ENCODE results near the gene TP53INP2. TPM values are rescaled to one million over a fixed set of nuclear protein-coding genes. Genes with fewer than 3 reads are reported as not detected.
"Not testable (repeated sequence)": the region's sequence is repeated elsewhere in the genome, so short reads cannot be mapped to it uniquely, and the experiment has no call there.

TP53INP2 gene
- total RNA-seq: 14.5 TPM

- intact Hi-C loops (cut with DNase I): loop anchor here (10.0 kb wide), 1 partner anchor 170 kb away; no protein-coding TSS in a partner anchor
- peak within 1 kb of the TSS; percentile 89 to 96 for H3K4me3 ChIP-seq
- TF ChIP-seq POLR2AphosphoS5 (IDR thresholded peaks at IDR 0.05; ENCODE audit: insufficient read depth in 1 of 2, low read depth in 1 of 2): peak in 1 of 2 donors; percentile 66
- TF ChIP-seq, protein P1, sequence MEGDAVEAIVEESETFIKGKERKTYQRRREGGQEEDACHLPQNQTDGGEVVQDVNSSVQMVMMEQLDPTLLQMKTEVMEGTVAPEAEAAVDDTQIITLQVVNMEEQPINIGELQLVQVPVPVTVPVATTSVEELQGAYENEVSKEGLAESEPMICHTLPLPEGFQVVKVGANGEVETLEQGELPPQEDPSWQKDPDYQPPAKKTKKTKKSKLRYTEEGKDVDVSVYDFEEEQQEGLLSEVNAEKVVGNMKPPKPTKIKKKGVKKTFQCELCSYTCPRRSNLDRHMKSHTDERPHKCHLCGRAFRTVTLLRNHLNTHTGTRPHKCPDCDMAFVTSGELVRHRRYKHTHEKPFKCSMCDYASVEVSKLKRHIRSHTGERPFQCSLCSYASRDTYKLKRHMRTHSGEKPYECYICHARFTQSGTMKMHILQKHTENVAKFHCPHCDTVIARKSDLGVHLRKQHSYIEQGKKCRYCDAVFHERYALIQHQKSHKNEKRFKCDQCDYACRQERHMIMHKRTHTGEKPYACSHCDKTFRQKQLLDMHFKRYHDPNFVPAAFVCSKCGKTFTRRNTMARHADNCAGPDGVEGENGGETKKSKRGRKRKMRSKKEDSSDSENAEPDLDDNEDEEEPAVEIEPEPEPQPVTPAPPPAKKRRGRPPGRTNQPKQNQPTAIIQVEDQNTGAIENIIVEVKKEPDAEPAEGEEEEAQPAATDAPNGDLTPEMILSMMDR (IDR thresholded peaks at IDR 0.05): no peak
- TF ChIP-seq POLR2A (IDR thresholded peaks at IDR 0.05): peak; percentile 22 to 39
- no peaks in the 10 kb centered on the region for H3K36me3 ChIP-seq
- H3K4me1 ChIP-seq: peaks cover 24% of the 10 kb centered on the region
- no peaks in the 10 kb centered on the region for H3K9me3 ChIP-seq
- peak in 1 of 2 donors; percentile 93 for DNase-seq (ENCODE audit: extremely low spot score in 2 of 2)
- no peaks in the 10 kb centered on the region for H3K27me3 ChIP-seq
- peak within 1 kb of the TSS; percentile 99 for H3K27ac ChIP-seq
Observed at GRCh38 chr20:34704177-34705007, at the start of gene TP53INP2. Gene TP53INP2, plus strand, starts transcription at chr20:34704344. Its CDS starts 4,396 bp downstream, at chr20:34708740.

DNA sequence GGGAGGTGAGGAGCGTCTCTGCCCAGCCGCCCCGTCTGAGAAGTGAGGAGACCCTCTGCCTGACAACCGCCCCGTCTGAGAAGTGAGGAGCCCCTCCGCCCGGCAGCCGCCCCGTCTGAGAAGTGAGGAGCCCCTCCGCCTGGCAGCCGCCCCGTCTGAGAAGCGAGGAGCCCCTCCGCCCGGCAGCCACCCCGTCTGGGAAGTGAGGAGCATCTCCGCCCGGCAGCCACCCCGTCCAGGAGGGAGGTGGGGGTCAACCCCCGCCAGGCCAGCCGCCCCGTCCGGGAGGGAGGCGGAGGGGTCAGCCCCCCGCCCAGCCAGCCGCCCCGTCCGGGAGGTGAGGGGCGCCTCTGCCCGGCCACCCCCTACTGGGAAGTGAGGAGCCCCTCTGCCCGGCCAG is 45.5 kb upstream of the TP53INP2 start:
- H3K36me3 ChIP-seq; H3K4me1 ChIP-seq; DNase-seq (ENCODE audit: extremely low spot score in 2 of 2); H3K27ac ChIP-seq; H3K9me3 ChIP-seq; intact Hi-C loops (cut with DNase I); H3K27me3 ChIP-seq; H3K4me3 ChIP-seq: not testable (repeated sequence)

DNA sequence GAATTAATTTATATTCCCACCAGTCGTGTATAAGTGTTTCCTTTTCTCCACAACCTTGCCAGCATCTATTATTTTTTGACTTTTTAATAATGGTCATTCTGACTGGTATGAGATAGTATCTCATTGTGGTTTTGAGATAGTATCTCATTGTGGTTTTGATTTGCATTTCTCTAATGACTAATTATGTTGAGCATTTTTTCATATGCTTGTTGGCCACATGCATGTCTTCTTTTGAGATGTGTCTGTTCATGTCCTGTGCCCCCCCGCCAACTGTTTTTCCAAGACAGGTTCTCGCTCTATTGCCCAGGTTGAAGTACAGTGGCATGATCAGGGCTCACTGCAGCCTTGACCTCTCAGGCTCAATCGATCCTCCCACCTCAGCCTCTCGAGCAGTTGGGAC is 42.3 kb upstream of the TP53INP2 start:
- intact Hi-C loops (cut with DNase I); H3K27me3 ChIP-seq; DNase-seq (ENCODE audit: extremely low spot score in 2 of 2); H3K27ac ChIP-seq; H3K4me3 ChIP-seq; H3K4me1 ChIP-seq; H3K9me3 ChIP-seq; H3K36me3 ChIP-seq: not testable (repeated sequence)

GRCh38 chr20:34663213-34663943 is 40.8 kb upstream of the TP53INP2 start:
- no peak overlapping the region for H3K4me3 ChIP-seq
- no peaks in the 10 kb centered on the region for H3K4me1 ChIP-seq
- TF ChIP-seq, protein P1 (IDR thresholded peaks at IDR 0.05): no peak
- no peak for TF ChIP-seq POLR2A (IDR thresholded peaks at IDR 0.05)
- no peak for TF ChIP-seq POLR2AphosphoS5 (IDR thresholded peaks at IDR 0.05; ENCODE audit: insufficient read depth in 1 of 2, low read depth in 1 of 2)
- no peaks in the 10 kb centered on the region for H3K36me3 ChIP-seq
- no peaks in the 10 kb centered on the region for H3K27me3 ChIP-seq
- intact Hi-C loops (cut with DNase I): no loop called here
- H3K9me3 ChIP-seq: no peaks in the 10 kb centered on the region
- no peak for DNase-seq (ENCODE audit: extremely low spot score in 2 of 2)
- H3K27ac ChIP-seq: no peak overlapping the region

DNA sequence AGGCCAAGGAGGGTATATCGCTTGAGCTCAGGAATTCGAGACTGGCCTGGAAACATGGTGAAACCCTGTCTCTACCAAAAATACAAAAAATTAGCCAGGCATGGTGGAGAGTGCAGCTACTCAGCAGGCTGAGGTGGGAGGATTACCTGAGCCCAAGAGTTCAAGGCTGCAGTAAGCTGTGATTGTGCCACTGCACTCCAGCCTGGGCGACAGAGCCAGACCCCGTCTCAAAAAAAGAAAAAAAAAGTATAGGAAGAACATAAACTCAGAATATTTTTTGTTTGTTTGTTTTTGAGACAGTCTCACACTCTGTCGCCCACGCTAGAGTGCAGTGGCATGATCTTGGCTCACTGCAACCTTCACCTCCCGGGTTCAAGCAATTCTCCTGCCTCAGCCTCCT is 39.4 kb upstream of the TP53INP2 start:
- intact Hi-C loops (cut with DNase I); H3K27me3 ChIP-seq; H3K4me3 ChIP-seq; DNase-seq (ENCODE audit: extremely low spot score in 2 of 2); H3K9me3 ChIP-seq; H3K36me3 ChIP-seq; H3K27ac ChIP-seq; H3K4me1 ChIP-seq: not testable (repeated sequence)

- no peaks in the 10 kb centered on the region for H3K9me3 ChIP-seq
- no peak for TF ChIP-seq POLR2A (IDR thresholded peaks at IDR 0.05)
- TF ChIP-seq, protein P1 (IDR thresholded peaks at IDR 0.05): no peak
- no peak overlapping the region for H3K27ac ChIP-seq
- no peaks in the 10 kb centered on the region for H3K4me1 ChIP-seq
- H3K36me3 ChIP-seq: no peaks in the 10 kb centered on the region
- no peaks in the 10 kb centered on the region for H3K27me3 ChIP-seq
- DNase-seq (ENCODE audit: extremely low spot score in 2 of 2): no peak
- intact Hi-C loops (cut with DNase I): no loop called here
- H3K4me3 ChIP-seq: no peak overlapping the region
Observed at GRCh38 chr20:34669094-34669493, 35.0 kb upstream of the TP53INP2 start.
